Activated T-cell treated with anti-CD3 and anti-CD28 coated beads, Interleukin-2, amount 50 U/mL, for 1 hour (primary cell): Measurements from ENCODE around the gene DLGAP1.
"Not testable (repeated sequence)": the region's sequence is repeated elsewhere in the genome, so short reads cannot be mapped to it uniquely, and the experiment has no call there.

Experiments used
- DNase-seq: peaks from one replicate; pipeline ENCODE4 v3.0.0-alpha.2; 2020

Gene DLGAP1

DNA sequence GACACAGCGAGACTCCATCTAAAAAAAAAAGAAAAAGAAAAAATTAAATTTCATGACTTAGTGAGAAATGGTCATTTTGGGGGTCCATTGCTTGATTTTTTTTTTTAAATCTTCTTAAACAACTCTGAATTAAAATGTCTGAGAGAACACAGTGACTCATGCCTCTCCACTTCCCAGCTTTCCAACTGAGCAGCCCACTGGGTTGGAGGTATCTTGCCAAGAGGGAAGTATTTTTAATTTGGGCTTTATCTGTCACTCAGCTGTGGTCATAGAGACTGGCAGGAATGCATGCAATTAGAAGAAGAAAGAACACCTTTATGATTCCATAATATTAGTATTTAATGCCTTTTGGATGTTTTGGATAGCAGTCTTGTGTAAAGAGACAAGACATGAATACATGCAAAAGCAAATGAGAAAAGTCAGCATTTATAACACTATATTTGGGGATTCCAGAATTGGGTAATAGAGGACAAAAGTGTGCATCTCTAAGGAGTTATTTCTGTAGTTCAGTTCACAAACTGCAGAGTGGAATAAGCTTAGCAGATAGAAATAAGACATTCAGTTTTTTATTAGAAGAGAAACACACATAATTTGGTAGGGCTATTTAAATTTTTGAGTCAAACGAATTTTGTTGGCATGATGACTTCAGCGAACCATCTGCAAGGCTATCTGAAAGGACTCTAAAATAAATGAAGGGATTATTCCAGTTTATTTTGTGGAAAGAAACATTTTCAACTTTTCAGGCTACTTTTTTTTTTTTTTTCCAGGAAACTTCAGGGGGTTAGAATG is 750.4 kb downstream of the DLGAP1 start:
- DNase-seq, result no peak

- DNase-seq, result no peak
Observed at GRCh38 chr18:3703732-3704176, 751.4 kb downstream of the DLGAP1 start.

- not testable (repeated sequence) for DNase-seq
Observed at GRCh38 chr18:3699707-3700567, 755.2 kb downstream of the DLGAP1 start.

DNA sequence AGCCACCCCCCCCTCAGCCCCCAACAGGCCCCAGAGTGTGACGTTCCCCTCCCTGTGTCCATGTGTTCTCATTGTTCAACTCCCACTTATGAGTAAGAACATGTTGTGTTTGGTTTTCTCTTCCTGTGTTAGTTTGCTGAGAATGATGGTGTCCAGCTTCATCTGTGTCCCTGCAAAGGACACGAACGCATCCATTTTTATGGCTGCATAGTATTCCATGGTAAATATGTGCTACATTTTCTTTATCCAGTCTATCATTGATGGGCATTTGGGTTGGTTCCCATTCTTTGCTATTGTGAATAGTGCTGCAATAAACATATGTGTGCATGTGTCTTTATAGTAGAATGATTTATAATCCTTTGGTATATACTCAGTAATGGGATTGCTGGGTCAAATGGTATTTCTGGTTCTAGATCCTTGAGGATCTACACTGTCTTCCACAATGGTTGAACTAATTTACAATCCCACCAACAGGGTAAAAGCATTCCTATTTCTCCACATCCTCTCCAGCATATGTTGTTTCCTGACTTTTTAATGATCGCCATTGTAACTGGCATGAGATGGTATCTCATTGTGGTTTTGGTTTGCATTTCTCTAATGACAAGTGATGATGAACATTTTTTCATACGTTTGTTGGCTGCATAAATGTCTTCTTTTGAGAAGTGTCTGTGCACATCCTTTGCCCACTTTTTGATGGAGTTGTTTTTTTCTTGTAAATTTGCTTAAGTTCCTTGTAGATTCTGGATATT is 760.9 kb downstream of the DLGAP1 start:
- not testable (repeated sequence) for DNase-seq

DNA sequence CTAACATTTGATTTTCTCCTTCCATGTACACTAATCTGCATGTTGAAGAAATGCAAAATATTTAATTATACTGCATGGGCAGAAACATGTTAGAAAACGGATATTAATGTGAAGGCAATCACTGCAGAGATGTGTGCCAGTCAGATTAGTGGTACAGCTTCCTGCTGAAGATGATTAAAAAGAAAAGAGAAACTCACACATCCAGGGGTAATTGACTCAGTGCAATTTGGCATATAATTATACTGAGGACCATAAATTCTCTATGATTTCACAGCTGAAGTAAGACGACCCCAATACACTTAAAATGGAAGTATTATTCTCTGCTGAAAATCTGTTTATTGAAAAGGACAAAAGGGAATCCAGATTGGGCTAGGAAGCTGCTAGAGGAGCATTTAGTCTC is 761.7 kb downstream of the DLGAP1 start:
- no peak for DNase-seq

- no peak for DNase-seq
Observed at GRCh38 chr18:3692691-3693090, 762.4 kb downstream of the DLGAP1 start.

- DNase-seq, result no peak
Observed at GRCh38 chr18:3692113-3692621, 762.9 kb downstream of the DLGAP1 start.

DNA sequence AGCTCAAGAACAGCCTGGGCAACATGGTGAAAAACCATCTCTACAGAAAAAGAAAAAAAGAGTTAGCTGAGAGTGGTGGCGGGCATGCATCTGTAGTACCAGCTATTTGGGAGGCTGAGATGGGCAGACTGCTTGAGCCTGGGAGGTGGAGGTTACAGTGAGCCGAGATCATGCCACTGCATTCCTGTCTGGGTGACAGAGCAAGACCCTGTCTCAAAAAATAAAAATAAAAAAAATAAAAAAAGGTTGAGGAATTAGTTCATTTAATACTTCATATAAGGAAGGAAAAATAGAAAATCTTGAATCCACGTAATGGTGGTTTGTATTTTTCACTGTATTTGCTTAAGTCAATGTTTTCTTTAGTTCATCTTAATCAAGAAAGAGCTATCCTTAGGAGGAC is 763.4 kb downstream of the DLGAP1 start:
- no peak for DNase-seq

- no peak for DNase-seq
Observed at GRCh38 chr18:3690764-3691066, 764.4 kb downstream of the DLGAP1 start.

DNA sequence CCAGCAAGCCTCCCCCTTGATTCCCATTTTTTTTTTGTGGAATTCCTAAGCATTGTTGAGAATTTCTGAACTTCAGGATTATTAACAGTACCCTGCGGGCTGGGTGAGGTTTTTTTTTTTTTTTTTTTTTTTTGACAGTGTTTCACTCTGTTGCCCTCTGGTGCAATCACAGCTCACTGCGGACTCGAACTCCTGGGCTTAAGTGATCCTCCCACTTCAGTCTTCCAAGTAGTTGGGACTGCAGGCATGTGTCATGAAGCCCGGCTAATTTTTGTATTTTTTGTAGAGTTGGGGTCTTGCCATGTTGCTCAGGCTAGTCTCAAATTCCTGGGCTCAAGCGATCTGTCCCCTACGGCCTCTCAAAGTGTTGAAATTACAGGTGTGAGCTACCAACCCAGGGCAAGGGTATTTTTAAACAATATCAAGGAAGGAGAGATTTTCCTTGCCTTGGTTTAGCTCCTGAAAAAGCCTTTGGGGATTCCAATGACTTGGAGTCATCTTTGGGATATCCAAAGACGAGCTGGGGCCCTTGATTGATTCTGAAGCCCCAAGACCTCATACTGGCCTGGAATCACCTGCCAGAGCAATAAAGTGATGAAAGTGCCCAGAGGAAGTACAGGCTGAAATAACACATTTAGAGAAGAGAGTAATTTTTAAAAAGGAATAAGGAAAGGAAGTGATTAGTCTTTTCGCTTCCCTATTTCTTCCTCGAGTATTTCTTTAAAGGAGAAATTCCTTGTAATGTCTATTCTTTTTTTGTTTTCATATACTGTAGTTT is 764.9 kb downstream of the DLGAP1 start:
- no peak for DNase-seq

GRCh38 chr18:3689091-3689490 is 766.0 kb downstream of the DLGAP1 start:
- DNase-seq, result no peak

DNA sequence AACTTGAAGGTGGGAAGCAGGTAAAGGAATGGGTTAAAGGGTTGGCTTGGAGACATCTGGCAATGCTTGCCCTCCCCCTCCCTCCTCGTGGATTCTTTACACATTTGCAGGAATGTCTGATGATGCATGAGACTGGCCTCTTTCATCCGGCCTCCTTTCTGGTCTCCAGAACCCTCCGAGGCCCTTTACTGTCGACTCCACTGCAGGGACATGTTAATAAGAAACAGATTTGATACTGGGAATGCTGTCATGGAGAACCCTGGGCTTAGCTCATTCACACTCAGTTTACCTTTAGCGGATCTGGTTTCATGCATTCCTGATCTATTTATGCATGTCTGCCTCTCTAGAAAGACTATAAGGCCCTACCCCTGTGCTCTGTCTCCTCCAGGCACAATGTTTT is 766.4 kb downstream of the DLGAP1 start:
- DNase-seq, result no peak

- DNase-seq, result no peak
Observed at GRCh38 chr18:3683483-3683882, 771.6 kb downstream of the DLGAP1 start.

GRCh38 chr18:3682061-3682460 is 773.0 kb downstream of the DLGAP1 start:
- DNase-seq, result no peak

- DNase-seq, result no peak
Observed at GRCh38 chr18:3679241-3679640, 775.9 kb downstream of the DLGAP1 start.

DNA sequence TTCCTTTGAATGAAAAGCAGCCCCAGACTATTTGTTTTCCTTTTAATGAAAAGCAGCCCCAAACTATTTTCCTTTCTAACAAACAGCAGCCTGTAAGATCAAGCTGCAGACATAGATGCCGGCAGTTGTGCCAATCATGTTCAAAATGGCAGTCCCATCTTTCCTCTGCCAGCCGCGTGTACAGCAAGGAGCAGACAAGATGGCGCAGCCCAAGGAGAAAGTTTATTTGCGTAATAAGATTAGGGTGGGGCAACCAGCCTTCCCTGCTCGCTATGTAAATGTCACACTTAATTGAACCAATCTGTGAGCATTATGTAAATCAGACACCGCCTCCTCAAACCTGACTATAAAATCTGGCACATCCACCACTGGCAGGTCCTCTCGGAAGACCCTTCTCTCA is 779.1 kb downstream of the DLGAP1 start:
- DNase-seq, result no peak

DNA sequence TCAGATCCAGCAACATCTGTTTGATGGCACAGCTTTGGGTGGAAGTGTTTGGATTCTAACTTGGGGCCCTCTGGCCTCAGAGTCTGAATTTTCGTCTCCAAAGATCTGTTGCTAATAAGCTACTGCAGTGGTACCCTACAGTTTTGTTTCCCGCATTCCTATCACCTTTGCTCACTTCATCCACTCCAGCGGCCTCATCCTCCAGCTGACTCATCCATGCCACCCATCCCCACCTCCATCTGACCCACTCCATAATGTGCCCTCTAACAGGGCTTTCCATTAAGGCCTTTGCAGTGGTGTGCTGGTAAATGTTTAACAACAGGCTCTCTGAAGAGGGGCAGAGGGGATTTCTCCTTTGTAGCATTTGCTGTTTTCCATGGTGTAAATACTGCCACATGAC is 779.7 kb downstream of the DLGAP1 start:
- no peak for DNase-seq

- DNase-seq, result no peak
Observed at GRCh38 chr18:3671176-3671575, 783.9 kb downstream of the DLGAP1 start.

DNA sequence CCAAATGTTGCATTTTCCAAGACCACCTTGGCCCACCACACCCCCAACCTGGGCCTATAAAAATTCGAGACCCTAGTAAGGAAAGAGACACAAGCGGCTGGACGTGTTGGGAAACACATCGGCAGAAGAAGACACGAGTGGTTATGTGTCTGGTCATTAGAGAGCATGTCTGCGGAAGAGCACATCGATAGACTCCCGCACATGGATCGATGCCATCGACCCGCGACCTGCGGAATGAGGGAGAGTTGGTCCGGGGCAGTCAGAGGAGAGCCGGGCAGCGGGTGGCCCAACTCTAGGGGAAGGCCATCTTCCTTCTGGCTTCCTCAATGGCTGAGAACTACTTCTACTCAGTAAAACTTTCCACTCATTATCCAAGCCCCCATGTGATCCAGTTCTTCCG is 785.7 kb downstream of the DLGAP1 start:
- no peak for DNase-seq

GRCh38 chr18:3667255-3668137 is 787.6 kb downstream of the DLGAP1 start:
- no peak for DNase-seq

GRCh38 chr18:3666526-3667254 is 788.4 kb downstream of the DLGAP1 start:
- no peak for DNase-seq
